Colonic mucosa (tissue), 4 donors: ENCODE results near the gene FAM117A. TPM values are rescaled to one million over a fixed set of nuclear protein-coding genes. Genes with fewer than 3 reads are reported as not detected.

ENCODE experiments used
- DNase-seq: peaks from one replicate; pipeline ENCODE4 v3.0.0-alpha.2; 2020
- H3K27ac ChIP-seq: fragments of 200-600 bp; one replicate; pipeline ENCODE4 v1.8.0; 2021
- H3K27me3 ChIP-seq: fragments of 200-600 bp; one replicate; pipeline ENCODE4 v1.8.0; 2021
- H3K36me3 ChIP-seq: fragments of 200-600 bp; one replicate; pipeline ENCODE4 v1.8.0; 2021
- H3K4me1 ChIP-seq: fragments of 200-600 bp; one replicate; pipeline ENCODE4 v1.8.0; 2021; ENCODE audit warnings: mild to moderate bottlenecking
- H3K4me3 ChIP-seq: fragments of 200-600 bp; one replicate; pipeline ENCODE4 v1.8.0; 2021
- H3K9ac ChIP-seq, 2 donors: one replicate each; pipeline ENCODE4 v1.7.0; 2013; ENCODE audit warnings: control low read depth in 2 of 2, low read depth in 2 of 2, low read length in 2 of 2
- H3K9me3 ChIP-seq: fragments of 200-600 bp; one replicate; pipeline ENCODE4 v1.8.0; 2021
- CTCF ChIP-seq: fragments of 200-600 bp; IDR thresholded peaks from one replicate; pipeline ENCODE4 v1.8.0; 2022; ENCODE audit warnings: antibody characterized with exemption, mild to moderate bottlenecking
- intact Hi-C: fragments of 100-400 bp; cut with DNase I; formaldehyde crosslinking; loops from one replicate; pipeline ENCODE4 v1.14.1; 2022
- total RNA-seq, 2 donors: library from RNA; stranded (reverse); fragmentation: NEBNext Ultra II Directional in 1 of 2; extraction: Animal tissue kit (Norgen Biotek cat#: 25700) in 1 of 2; gene quantifications; one replicate each; pipeline ENCODE4 v1.2.1, GENCODE V29; 2021
- donor health status: healthy.
- donor health status: DM: no; HTN: no; CAD: no.
- donor health status: DM: no; HTN: no; CAD: no.

FAM117A gene
- total RNA-seq, 2 donors from 2014 or later = 6.3 to 7.9 TPM

GRCh38 chr17:49708515-49709183, 55.3 kb downstream of the FAM117A start:
- Histone ChIP-seq H3K9me3 (no peaks in the 10 kb centered on the region), H3K4me1 (peaks cover 10% of the 10 kb centered on the region), H3K27ac (no peak overlapping the region), H3K36me3 (peaks cover 4% of the 10 kb centered on the region), H3K9ac (peak overlapping the region in 1 of 2 donors; percentile 96), H3K27me3 (no peaks in the 10 kb centered on the region), H3K4me3 (no peak overlapping the region)
- peak; percentile 7 for TF ChIP-seq CTCF
- intact Hi-C loops = loop anchor here (5.0 kb wide), 1 partner anchor 74 kb away; no protein-coding TSS in a partner anchor
- no peak for DNase-seq

DNA sequence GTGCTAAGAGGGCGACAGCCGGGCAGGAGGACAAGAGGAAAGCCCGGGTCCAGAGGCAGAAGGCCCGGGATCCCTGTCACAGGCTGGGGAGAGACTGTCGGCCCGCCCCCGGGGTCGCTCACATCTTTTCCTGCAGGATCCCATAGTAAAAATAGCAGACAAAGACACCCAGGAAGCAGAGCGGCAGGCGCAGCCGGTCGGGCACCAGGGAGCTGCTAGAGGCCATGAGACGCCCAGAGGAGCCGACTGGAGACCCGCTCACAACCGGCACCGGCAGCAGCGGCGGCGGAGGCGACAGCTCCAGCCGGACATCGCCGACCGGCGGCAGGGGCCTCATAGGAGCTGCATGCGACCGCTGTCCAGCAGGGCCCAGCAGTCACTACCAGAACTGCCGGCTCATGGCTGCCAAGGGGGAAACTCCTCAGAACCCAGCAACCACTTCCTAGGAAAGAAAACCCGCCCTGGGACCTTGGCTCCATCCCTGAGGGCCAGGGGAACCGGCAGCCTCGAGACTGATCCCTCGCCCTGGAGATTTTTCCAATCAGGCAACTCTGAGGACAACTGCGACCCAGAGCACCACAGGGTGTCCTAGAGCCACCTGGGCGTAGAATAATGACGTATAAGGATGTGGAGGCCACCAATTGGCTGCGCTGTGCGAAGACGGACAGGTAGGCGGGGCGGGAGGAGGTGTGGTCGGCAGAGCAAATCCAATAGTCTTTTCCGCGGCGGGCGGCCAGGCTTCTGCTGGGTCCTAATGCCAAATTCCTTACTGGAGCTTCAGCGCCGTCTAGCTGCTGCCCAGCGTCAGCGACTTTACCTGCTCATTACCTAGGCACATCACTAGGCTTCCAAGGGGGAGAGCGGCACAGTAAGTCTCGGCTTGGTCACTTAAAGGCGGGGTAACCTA, 56.1 kb downstream of the FAM117A start, which contains the start of gene SLC35B1:
TSS of gene SLC35B1 (minus strand) at position 357 of the 907 bp plus-strand sequence. CDS start at position 226, 131 bp downstream.
- intact Hi-C loops = loop anchor here (5.0 kb wide), 1 partner anchor 74 kb away; no protein-coding TSS in a partner anchor
- peaks cover 10% of the 10 kb centered on the region for H3K4me1 ChIP-seq
- no peaks in the 10 kb centered on the region for H3K9me3 ChIP-seq
- peaks cover 4% of the 10 kb centered on the region for H3K36me3 ChIP-seq
- TF ChIP-seq CTCF = peak; percentile 76
- peak within 1 kb of the TSS; percentile 87 for H3K27ac ChIP-seq
- peak within 1 kb of the TSS; percentile 78 to 96 for H3K9ac ChIP-seq
- peak; percentile 100 for DNase-seq
- no peaks in the 10 kb centered on the region for H3K27me3 ChIP-seq
- H3K4me3 ChIP-seq = peak within 1 kb of the TSS; percentile 97

DNA sequence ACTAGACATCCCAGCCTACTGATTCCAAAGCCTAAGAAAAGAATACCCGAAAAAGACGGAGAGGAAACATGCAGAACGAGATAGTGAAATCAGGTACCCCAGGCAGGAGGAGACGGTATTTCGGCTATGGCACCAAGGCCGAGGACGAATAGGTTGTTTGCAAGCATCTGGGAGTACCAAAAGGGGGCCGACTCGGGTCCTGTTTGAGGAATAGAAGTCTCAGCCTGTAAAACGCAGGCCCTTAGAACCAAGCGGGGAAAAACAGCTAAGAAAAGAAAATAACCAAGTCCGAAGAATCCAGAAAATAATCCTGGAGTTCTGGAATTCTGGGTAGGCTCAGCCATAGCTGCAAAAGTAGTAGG, 56.7 kb downstream of the FAM117A start:
- peaks cover 10% of the 10 kb centered on the region for H3K4me1 ChIP-seq

DNA sequence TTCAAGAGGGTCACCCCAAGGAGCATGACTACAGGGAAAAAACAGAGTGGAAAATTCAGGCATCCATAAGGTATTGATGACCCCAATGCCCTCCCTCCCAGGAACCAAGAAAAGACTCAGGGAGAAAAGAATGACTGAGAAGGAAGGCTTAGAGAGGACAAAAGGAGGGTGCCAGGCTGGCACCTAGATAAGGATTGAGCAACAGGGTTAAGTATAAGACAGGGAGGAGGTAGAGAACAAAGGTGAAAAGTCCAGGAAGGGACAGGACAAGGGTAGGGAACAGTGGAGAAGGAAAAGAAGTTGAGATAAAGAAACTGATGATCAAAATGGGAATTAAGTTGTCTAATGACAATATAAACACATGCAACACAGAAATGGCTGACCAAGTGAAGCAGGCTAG, 58.7 kb downstream of the FAM117A start:
- H3K27ac ChIP-seq = no peak overlapping the region
- H3K4me3 ChIP-seq = no peak overlapping the region
- H3K9ac ChIP-seq = no peak overlapping the region
- peaks cover 10% of the 10 kb centered on the region for H3K4me1 ChIP-seq
- no peaks in the 10 kb centered on the region for H3K9me3 ChIP-seq
- no peak for TF ChIP-seq CTCF
- intact Hi-C loops = loop anchor here (5.0 kb wide), 1 partner anchor 77 kb away; no protein-coding TSS in a partner anchor
- no peak for DNase-seq
- H3K36me3 ChIP-seq = peaks cover 8% of the 10 kb centered on the region
- no peaks in the 10 kb centered on the region for H3K27me3 ChIP-seq

More for the DNA sequence above, 56.7 kb downstream of the FAM117A start:
- H3K9ac ChIP-seq = peak overlapping the region; percentile 78 to 96
- DNase-seq = no peak
- no peak for TF ChIP-seq CTCF
- H3K27me3 ChIP-seq = no peaks in the 10 kb centered on the region
- no peaks in the 10 kb centered on the region for H3K9me3 ChIP-seq
- intact Hi-C loops = loop anchor here (5.0 kb wide), 1 partner anchor 75 kb away; no protein-coding TSS in a partner anchor
- H3K36me3 ChIP-seq = peaks cover 4% of the 10 kb centered on the region
- H3K4me3 ChIP-seq = peak overlapping the region; percentile 97
- peak overlapping the region; percentile 87 for H3K27ac ChIP-seq

- Histone ChIP-seq H3K27me3 (no peaks in the 10 kb centered on the region), H3K36me3 (peaks cover 8% of the 10 kb centered on the region), H3K4me3 (no peak overlapping the region), H3K9ac (no peak overlapping the region), H3K4me1 (peaks cover 10% of the 10 kb centered on the region), H3K9me3 (no peaks in the 10 kb centered on the region), H3K27ac (no peak overlapping the region)
- DNase-seq = no peak
- no peak for TF ChIP-seq CTCF
- intact Hi-C loops = no loop called here
These were observed 60.2 kb downstream of the FAM117A start for GRCh38 chr17:49703557-49704277.
